ENCODE data around the gene RGS7.
"Not testable (repeated sequence)": the region's sequence is repeated elsewhere in the genome, so short reads cannot be mapped to it uniquely, and the experiment has no call there.

Gene RGS7

DNA sequence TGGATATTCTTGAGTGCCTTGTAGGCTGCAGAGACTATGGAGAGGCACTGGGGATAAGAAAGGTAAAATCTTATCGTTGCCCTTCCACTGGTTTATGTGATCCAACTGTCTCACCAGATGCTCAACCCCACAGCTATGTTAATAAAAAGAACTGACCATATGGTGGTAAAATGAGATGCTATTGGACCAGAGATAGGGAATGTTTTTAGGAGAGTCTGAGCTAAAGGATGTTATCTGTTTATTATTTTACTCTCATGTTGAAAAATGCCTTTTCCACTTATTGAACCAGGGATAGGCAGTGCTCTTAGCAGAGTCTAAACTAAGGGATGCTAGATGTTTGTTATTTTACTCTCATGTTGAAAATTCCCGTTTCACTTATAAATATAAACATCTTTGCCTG, 572.2 kb downstream of the RGS7 start:
- Histone ChIP-seq H3K9ac (ENCODE audit: low read length) (no peak overlapping the region), H4K20me1 (ENCODE audit: insufficient read depth, low read length) (no peaks in the 10 kb centered on the region), H2AFZ (ENCODE audit: low read depth, low read length) (no peak overlapping the region), H3K4me2 (ENCODE audit: low read length) (no peak overlapping the region), H3K36me3 (replicated peaks; ENCODE audit: low read depth, low read length) (no peaks in the 10 kb centered on the region), H3K4me1 (ENCODE audit: low read length) (no peaks in the 10 kb centered on the region), H3K4me3 (ENCODE audit: low read length) (no peak overlapping the region), H3K9me3 (ENCODE audit: insufficient read depth, low read length) (no peaks in the 10 kb centered on the region), H3K79me2 (ENCODE audit: low read length) (no peaks in the 10 kb centered on the region), H3K27ac (ENCODE audit: low read length) (no peak overlapping the region), H3K27me3 (ENCODE audit: low read depth, low read length) (peaks cover 21% of the 10 kb centered on the region)
- TF ChIP-seq EZH2phosphoT487 (IDR thresholded peaks at IDR 0.05; ENCODE audit: low read depth) = no peak
- TF ChIP-seq, protein P1, sequence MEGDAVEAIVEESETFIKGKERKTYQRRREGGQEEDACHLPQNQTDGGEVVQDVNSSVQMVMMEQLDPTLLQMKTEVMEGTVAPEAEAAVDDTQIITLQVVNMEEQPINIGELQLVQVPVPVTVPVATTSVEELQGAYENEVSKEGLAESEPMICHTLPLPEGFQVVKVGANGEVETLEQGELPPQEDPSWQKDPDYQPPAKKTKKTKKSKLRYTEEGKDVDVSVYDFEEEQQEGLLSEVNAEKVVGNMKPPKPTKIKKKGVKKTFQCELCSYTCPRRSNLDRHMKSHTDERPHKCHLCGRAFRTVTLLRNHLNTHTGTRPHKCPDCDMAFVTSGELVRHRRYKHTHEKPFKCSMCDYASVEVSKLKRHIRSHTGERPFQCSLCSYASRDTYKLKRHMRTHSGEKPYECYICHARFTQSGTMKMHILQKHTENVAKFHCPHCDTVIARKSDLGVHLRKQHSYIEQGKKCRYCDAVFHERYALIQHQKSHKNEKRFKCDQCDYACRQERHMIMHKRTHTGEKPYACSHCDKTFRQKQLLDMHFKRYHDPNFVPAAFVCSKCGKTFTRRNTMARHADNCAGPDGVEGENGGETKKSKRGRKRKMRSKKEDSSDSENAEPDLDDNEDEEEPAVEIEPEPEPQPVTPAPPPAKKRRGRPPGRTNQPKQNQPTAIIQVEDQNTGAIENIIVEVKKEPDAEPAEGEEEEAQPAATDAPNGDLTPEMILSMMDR (IDR thresholded peaks at IDR 0.05; ENCODE audit: low read depth, low read length) = no peak

DNA sequence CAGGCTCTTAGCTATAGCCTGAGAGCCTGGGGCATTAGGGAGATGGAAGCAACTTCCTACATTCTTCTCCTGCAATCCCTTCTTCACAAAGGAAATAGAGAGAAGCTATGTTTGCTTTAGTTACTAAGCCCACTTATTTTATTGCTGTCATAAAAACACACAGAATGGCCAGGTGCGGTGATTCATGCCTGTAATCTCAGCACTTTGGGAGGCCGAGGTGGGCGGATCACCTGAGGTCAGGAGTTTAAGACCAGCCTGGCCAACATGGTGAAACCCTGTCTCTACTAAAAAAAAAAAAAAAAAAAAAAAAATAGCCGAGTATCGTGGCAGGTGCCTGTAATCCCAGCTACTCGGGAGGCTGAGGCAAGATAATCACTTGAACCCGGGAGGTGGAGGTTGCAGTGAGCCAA, 573.3 kb downstream of the RGS7 start:
- H3K27ac ChIP-seq (ENCODE audit: low read length); H3K36me3 ChIP-seq (replicated peaks; ENCODE audit: low read depth, low read length); H3K9me3 ChIP-seq (ENCODE audit: insufficient read depth, low read length); H4K20me1 ChIP-seq (ENCODE audit: insufficient read depth, low read length); H3K4me3 ChIP-seq (ENCODE audit: low read length); H3K9ac ChIP-seq (ENCODE audit: low read length); H2AFZ ChIP-seq (ENCODE audit: low read depth, low read length); H3K4me2 ChIP-seq (ENCODE audit: low read length); H3K79me2 ChIP-seq (ENCODE audit: low read length); H3K4me1 ChIP-seq (ENCODE audit: low read length): not testable (repeated sequence)
- peaks cover 21% of the 10 kb centered on the region for H3K27me3 ChIP-seq (ENCODE audit: low read depth, low read length)

DNA sequence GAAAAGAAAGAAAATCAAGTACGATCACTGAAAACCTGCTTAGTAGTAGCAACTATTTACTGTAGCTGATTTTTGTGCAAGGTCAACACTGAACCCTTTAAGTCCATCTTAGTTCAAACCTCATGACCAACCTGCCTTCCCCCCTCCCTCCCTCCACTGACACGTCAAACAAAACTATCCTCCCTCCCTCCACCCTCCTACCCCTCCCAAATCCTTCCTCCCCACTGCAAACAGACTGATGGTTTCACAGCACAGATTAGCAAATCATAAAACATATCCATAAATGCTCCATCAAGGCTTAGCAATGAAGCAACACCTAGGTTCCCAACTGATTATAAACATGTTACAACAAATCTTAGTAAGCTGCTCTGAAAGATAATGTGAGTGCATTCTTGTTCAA, 580.8 kb downstream of the RGS7 start:
- H3K9ac ChIP-seq (ENCODE audit: low read length) = no peak overlapping the region
- no peaks in the 10 kb centered on the region for H3K36me3 ChIP-seq (replicated peaks; ENCODE audit: low read depth, low read length)
- H2AFZ ChIP-seq (ENCODE audit: low read depth, low read length) = no peak overlapping the region
- no peaks in the 10 kb centered on the region for H3K9me3 ChIP-seq (ENCODE audit: insufficient read depth, low read length)
- H3K79me2 ChIP-seq (ENCODE audit: low read length) = no peaks in the 10 kb centered on the region
- peaks cover 24% of the 10 kb centered on the region for H3K27me3 ChIP-seq (ENCODE audit: low read depth, low read length)
- TF ChIP-seq EZH2phosphoT487 (IDR thresholded peaks at IDR 0.05; ENCODE audit: low read depth) = no peak
- TF ChIP-seq, protein P1 (IDR thresholded peaks at IDR 0.05; ENCODE audit: low read depth, low read length) = no peak
- H3K4me1 ChIP-seq (ENCODE audit: low read length) = no peaks in the 10 kb centered on the region
- H4K20me1 ChIP-seq (ENCODE audit: insufficient read depth, low read length) = no peaks in the 10 kb centered on the region
- H3K4me3 ChIP-seq (ENCODE audit: low read length) = no peak overlapping the region
- no peak overlapping the region for H3K27ac ChIP-seq (ENCODE audit: low read length)
- H3K4me2 ChIP-seq (ENCODE audit: low read length) = no peak overlapping the region

DNA sequence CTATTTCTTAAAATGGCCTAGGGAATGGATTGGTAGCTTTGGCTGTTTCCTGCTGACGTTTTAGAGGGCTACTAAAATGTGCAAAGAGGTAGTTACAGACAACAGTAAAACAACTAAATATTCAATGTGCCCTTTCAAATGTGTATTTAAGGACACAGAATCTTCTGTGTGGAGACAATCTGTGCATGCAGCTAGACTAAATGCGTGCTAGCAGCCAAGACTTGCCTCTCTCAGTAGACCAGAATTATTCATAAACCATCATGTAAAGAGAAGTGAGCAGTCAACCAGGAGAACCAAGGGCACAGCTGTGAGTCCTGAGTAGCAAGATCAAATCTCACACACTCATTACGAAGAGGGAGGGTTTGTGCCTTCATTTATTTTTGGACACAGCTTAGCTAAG, 584.9 kb downstream of the RGS7 start:
- Histone ChIP-seq H3K4me1 (ENCODE audit: low read length) (peaks cover 5% of the 10 kb centered on the region; the same call in 1 of the 2 replicates), H3K9ac (ENCODE audit: low read length) (no peak overlapping the region), H2AFZ (ENCODE audit: low read depth, low read length) (no peak overlapping the region), H3K27ac (ENCODE audit: low read length) (no peak overlapping the region), H3K79me2 (ENCODE audit: low read length) (no peaks in the 10 kb centered on the region), H3K4me2 (ENCODE audit: low read length) (no peak overlapping the region), H3K36me3 (replicated peaks; ENCODE audit: low read depth, low read length) (no peaks in the 10 kb centered on the region), H3K27me3 (ENCODE audit: low read depth, low read length) (peaks cover 54% of the 10 kb centered on the region), H3K9me3 (ENCODE audit: insufficient read depth, low read length) (no peaks in the 10 kb centered on the region), H4K20me1 (ENCODE audit: insufficient read depth, low read length) (no peaks in the 10 kb centered on the region), H3K4me3 (ENCODE audit: low read length) (no peak overlapping the region)
- TF ChIP-seq, protein P1 (IDR thresholded peaks at IDR 0.05; ENCODE audit: low read depth, low read length) = no peak
- no peak for TF ChIP-seq EZH2phosphoT487 (IDR thresholded peaks at IDR 0.05; ENCODE audit: low read depth)

DNA sequence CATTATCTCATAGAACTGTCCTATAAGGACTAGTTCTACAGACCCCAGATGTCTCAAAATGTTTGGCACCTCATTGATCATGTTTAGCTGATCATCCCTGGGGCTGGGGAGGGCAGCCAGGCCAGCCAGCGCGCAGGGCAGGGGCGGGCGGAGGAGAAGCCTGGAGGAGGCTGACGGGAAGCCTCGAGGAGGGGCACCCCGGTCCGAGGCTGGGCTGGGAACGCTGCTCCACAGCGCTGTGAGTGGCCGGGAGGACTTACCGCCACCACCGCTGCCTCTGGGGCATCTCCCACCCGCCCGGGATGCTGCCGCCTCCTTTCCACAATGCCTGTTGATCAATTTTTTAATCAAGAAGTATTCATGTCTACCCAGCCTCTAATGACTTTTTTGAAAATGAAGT, 585.6 kb downstream of the RGS7 start:
- Histone ChIP-seq H2AFZ (ENCODE audit: low read depth, low read length) (no peak overlapping the region), H3K9me3 (ENCODE audit: insufficient read depth, low read length) (no peaks in the 10 kb centered on the region), H3K36me3 (replicated peaks; ENCODE audit: low read depth, low read length) (no peaks in the 10 kb centered on the region), H3K79me2 (ENCODE audit: low read length) (no peaks in the 10 kb centered on the region), H4K20me1 (ENCODE audit: insufficient read depth, low read length) (no peaks in the 10 kb centered on the region), H3K4me1 (ENCODE audit: low read length) (peaks cover 5% of the 10 kb centered on the region; the same call in 1 of the 2 replicates), H3K27me3 (ENCODE audit: low read depth, low read length) (peaks cover 56% of the 10 kb centered on the region), H3K4me3 (ENCODE audit: low read length) (no peak overlapping the region), H3K4me2 (ENCODE audit: low read length) (no peak overlapping the region), H3K9ac (ENCODE audit: low read length) (no peak overlapping the region), H3K27ac (ENCODE audit: low read length) (no peak overlapping the region)
- TF ChIP-seq EZH2phosphoT487 (IDR thresholded peaks at IDR 0.05; ENCODE audit: low read depth) = no peak
- TF ChIP-seq, protein P1 (IDR thresholded peaks at IDR 0.05; ENCODE audit: low read depth, low read length) = no peak

All from OCI-LY3 (cell line).